Colonic mucosa (tissue), 4 donors: Measurements from ENCODE around the gene KANK2. TPM values are rescaled to one million over a fixed set of nuclear protein-coding genes. Genes with fewer than 3 reads are reported as not detected.
"Not testable (repeated sequence)": the region's sequence is repeated elsewhere in the genome, so short reads cannot be mapped to it uniquely, and the experiment has no call there.

ENCODE experiments used
- DNase-seq: peaks from one replicate; pipeline ENCODE4 v3.0.0-alpha.2; 2020
- H3K27ac ChIP-seq: fragments of 200-600 bp; one replicate; pipeline ENCODE4 v1.8.0; 2021
- H3K27me3 ChIP-seq: fragments of 200-600 bp; one replicate; pipeline ENCODE4 v1.8.0; 2021
- H3K36me3 ChIP-seq: fragments of 200-600 bp; one replicate; pipeline ENCODE4 v1.8.0; 2021
- H3K4me1 ChIP-seq: fragments of 200-600 bp; one replicate; pipeline ENCODE4 v1.8.0; 2021; ENCODE audit warnings: mild to moderate bottlenecking
- H3K4me3 ChIP-seq: fragments of 200-600 bp; one replicate; pipeline ENCODE4 v1.8.0; 2021
- H3K9ac ChIP-seq, 2 donors: one replicate each; pipeline ENCODE4 v1.7.0; 2013; ENCODE audit warnings: control low read depth in 2 of 2, low read depth in 2 of 2, low read length in 2 of 2
- H3K9me3 ChIP-seq: fragments of 200-600 bp; one replicate; pipeline ENCODE4 v1.8.0; 2021
- CTCF ChIP-seq: fragments of 200-600 bp; IDR thresholded peaks from one replicate; pipeline ENCODE4 v1.8.0; 2022; ENCODE audit warnings: antibody characterized with exemption, mild to moderate bottlenecking
- intact Hi-C: fragments of 100-400 bp; cut with DNase I; formaldehyde crosslinking; loops from one replicate; pipeline ENCODE4 v1.14.1; 2022
- total RNA-seq, 2 donors: library from RNA; stranded (reverse); fragmentation: NEBNext Ultra II Directional in 1 of 2; extraction: Animal tissue kit (Norgen Biotek cat#: 25700) in 1 of 2; gene quantifications; one replicate each; pipeline ENCODE4 v1.2.1, GENCODE V29; 2021
- donor health status: healthy.
- donor health status: DM: no; HTN: no; CAD: no.
- donor health status: DM: no; HTN: no; CAD: no.

The KANK2 gene
- total RNA-seq, 2 donors from 2014 or later, result 44.1 to 87.8 TPM

GRCh38 chr19:11127905-11128304 lies 69.4 kb downstream of the KANK2 start:
- no peak for TF ChIP-seq CTCF
- H3K9ac ChIP-seq, result no peak overlapping the region
- H3K36me3 ChIP-seq, result peaks cover 66% of the 10 kb centered on the region
- DNase-seq, result no peak
- no peaks in the 10 kb centered on the region for H3K9me3 ChIP-seq
- intact Hi-C loops, result loop anchor here (5.0 kb wide), 1 partner anchor 91 kb away; no protein-coding TSS in a partner anchor
- no peak overlapping the region for H3K27ac ChIP-seq
- no peaks in the 10 kb centered on the region for H3K27me3 ChIP-seq
- H3K4me3 ChIP-seq, result no peak overlapping the region
- H3K4me1 ChIP-seq, result no peaks in the 10 kb centered on the region

GRCh38 chr19:11125994-11126685 lies 71.2 kb downstream of the KANK2 start:
- no peak overlapping the region for H3K9ac ChIP-seq
- intact Hi-C loops, result loop anchor here (5.0 kb wide), 1 partner anchor 89 kb away; no protein-coding TSS in a partner anchor
- TF ChIP-seq CTCF, result peak; percentile 69
- no peak overlapping the region for H3K4me3 ChIP-seq
- no peaks in the 10 kb centered on the region for H3K4me1 ChIP-seq
- H3K9me3 ChIP-seq, result no peaks in the 10 kb centered on the region
- no peak overlapping the region for H3K27ac ChIP-seq
- no peaks in the 10 kb centered on the region for H3K27me3 ChIP-seq
- peak; percentile 79 for DNase-seq
- peaks cover 58% of the 10 kb centered on the region for H3K36me3 ChIP-seq

GRCh38 chr19:11124157-11124556 lies 73.2 kb downstream of the KANK2 start:
- H3K9ac ChIP-seq, H3K4me3 ChIP-seq, intact Hi-C loops, H3K27ac ChIP-seq, H3K27me3 ChIP-seq, DNase-seq, H3K4me1 ChIP-seq, H3K9me3 ChIP-seq: not testable (repeated sequence)
- H3K36me3 ChIP-seq, result peaks cover 51% of the 10 kb centered on the region

- intact Hi-C loops, result no loop called here
- Histone ChIP-seq H3K9ac (no peak overlapping the region), H3K27me3 (no peaks in the 10 kb centered on the region), H3K36me3 (peaks cover 41% of the 10 kb centered on the region), H3K4me3 (no peak overlapping the region), H3K4me1 (no peaks in the 10 kb centered on the region), H3K27ac (no peak overlapping the region), H3K9me3 (no peaks in the 10 kb centered on the region)
- no peak for TF ChIP-seq CTCF
- DNase-seq, result no peak
Observed at GRCh38 chr19:11123114-11123513, 74.2 kb downstream of the KANK2 start.

- H3K9me3 ChIP-seq, H3K27ac ChIP-seq, H3K4me3 ChIP-seq, H3K4me1 ChIP-seq, intact Hi-C loops, H3K9ac ChIP-seq, DNase-seq, H3K27me3 ChIP-seq: not testable (repeated sequence)
- H3K36me3 ChIP-seq, result peaks cover 34% of the 10 kb centered on the region
Observed at GRCh38 chr19:11121963-11122362, 75.4 kb downstream of the KANK2 start.

- H3K9ac ChIP-seq, result no peak overlapping the region
- H3K4me1 ChIP-seq, result no peaks in the 10 kb centered on the region
- H3K9me3 ChIP-seq, result no peaks in the 10 kb centered on the region
- no peak for DNase-seq
- TF ChIP-seq CTCF, result no peak
- H3K27ac ChIP-seq, result no peak overlapping the region
- no peaks in the 10 kb centered on the region for H3K27me3 ChIP-seq
- H3K36me3 ChIP-seq, result peaks cover 51% of the 10 kb centered on the region
- no peak overlapping the region for H3K4me3 ChIP-seq
- intact Hi-C loops, result no loop called here
Observed at GRCh38 chr19:11116507-11116906, 80.8 kb downstream of the KANK2 start.
